Activated naive CD4-positive, alpha-beta T cell treated with anti-CD3 and anti-CD28 coated beads for 36 hours (primary cell): ENCODE measurements around the gene UGT1A6. TPM values are rescaled to one million over a fixed set of nuclear protein-coding genes. Genes with fewer than 3 reads are reported as not detected.
"Not testable (repeated sequence)": the region's sequence is repeated elsewhere in the genome, so short reads cannot be mapped to it uniquely, and the experiment has no call there.

ENCODE experiments used
- CTCF ChIA-PET: fragments of 350-600 bp; sonication (Branson Sonifier 250); formaldehyde crosslinking; loops from one replicate; lab custom pipeline; 2021; ENCODE audit warnings: antibody characterized with exemption; lab: Charles Lee
- DNase-seq: peaks from one replicate; pipeline ENCODE4 v3.0.0-alpha.2; 2020
- H3K27ac Mint-ChIP-seq: one replicate; pipeline ENCODE4 v1.8.0; 2021; ENCODE audit warnings: mild to moderate bottlenecking, mixed read lengths
- H3K27me3 Mint-ChIP-seq: one replicate; pipeline ENCODE4 v1.8.0; 2021; ENCODE audit warnings: low read depth, mixed read lengths
- H3K36me3 Mint-ChIP-seq: one replicate; pipeline ENCODE4 v1.8.0; 2021; ENCODE audit warnings: low read depth, mixed read lengths
- H3K4me1 Mint-ChIP-seq: one replicate; pipeline ENCODE4 v1.8.0; 2021; ENCODE audit warnings: low read depth, mixed read lengths
- H3K4me3 Mint-ChIP-seq: one replicate; pipeline ENCODE4 v1.8.0; 2021; ENCODE audit warnings: mild to moderate bottlenecking, moderate library complexity, mixed read lengths
- H3K9me3 Mint-ChIP-seq: one replicate; pipeline ENCODE4 v1.8.0; 2021; ENCODE audit warnings: mixed read lengths
- intact Hi-C: fragments of 100-400 bp; cut with micrococcal nuclease; formaldehyde crosslinking; loops from one replicate; pipeline ENCODE4 v1.15.1; 2023
- total RNA-seq, 2 experiments: library from RNA; stranded (reverse); gene quantifications; one replicate each; pipeline ENCODE4 v1.2.3, GENCODE V29; 2021

UGT1A6 gene
- total RNA-seq, 2 experiments from 2014 or later, result not detected

DNA sequence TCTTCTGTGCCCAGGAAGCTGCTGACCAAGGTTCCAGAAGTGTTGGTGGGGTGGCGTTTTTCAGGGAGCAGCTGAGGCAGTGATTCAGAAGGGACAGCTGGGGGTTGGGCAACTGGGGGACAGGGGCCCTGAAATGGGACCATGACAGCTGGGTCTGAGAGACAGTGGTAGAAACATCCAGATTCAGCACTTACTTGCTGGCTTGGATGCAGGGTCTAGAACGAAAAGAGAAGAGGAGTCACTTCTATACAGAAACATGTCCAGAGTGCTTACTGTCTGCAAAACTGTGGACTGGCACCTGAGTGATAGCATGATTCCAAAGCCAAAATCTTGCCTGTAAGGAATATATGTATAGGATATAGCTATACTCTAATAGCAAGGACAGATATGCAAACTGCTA is 53.1 kb downstream of the UGT1A6 start:
- H3K36me3 Mint-ChIP-seq, CTCF ChIA-PET, H3K4me1 Mint-ChIP-seq, H3K27me3 Mint-ChIP-seq, H3K9me3 Mint-ChIP-seq, H3K27ac Mint-ChIP-seq, DNase-seq, H3K4me3 Mint-ChIP-seq, intact Hi-C loops: not testable (repeated sequence)

DNA sequence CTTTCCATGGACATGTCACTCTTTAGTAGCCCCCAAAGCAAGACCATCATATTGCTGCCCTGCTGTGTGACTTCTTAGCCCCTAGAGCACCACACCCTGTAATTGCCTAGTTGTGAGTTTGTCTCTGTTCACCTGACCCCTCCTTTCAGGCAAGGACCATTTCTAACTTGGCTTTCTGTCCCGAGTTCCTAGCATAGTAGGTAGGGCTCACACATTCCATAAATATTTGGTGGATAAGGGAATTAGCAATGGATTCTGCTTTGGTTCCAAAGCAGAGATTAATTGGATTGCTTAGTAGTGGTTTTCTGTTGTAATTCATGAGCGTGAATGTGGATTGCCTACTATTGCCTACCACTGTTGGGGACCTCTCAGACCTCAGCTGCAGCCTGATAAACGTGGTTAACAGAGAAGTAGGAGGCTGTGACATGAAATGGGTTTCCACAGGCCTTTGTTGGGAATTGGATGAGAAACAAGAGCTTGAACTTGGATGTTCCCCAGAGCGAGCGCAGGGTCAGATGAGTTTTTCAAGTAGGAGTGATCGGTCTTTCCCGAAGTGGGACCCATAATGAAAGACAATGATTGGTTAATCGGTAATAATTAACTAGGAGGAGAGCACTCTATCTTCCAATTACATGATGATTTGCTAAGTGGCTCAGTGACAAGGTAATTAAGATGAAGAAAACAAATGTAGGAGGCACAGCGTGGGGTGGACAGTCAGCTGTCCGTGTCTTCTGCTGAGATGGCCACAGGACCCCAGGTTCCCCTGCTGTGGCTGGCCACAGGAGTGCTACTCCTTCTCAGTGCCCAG is 54.0 kb downstream of the UGT1A6 start:
- H3K27me3 Mint-ChIP-seq, result peaks cover 5% of the 10 kb centered on the region
- no peak overlapping the region for H3K4me3 Mint-ChIP-seq
- no peak overlapping the region for H3K27ac Mint-ChIP-seq
- CTCF ChIA-PET, result no interaction called here
- intact Hi-C loops, result no loop called here
- no peaks in the 10 kb centered on the region for H3K36me3 Mint-ChIP-seq
- DNase-seq, result no peak
- H3K9me3 Mint-ChIP-seq, result peaks cover 4% of the 10 kb centered on the region
- no peaks in the 10 kb centered on the region for H3K4me1 Mint-ChIP-seq

DNA sequence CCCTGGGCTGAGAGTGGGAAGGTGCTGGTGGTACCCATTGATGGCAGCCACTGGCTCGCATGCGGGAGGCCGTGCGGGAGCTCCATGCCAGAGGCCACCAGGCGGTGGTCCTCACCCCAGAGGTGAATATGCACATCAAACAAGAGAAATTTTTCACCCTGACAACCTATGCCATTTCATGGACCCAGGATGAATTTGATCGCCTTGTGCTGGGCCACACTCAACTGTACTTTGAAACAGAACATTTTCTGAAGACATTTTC is 54.5 kb downstream of the UGT1A6 start:
- Mint-ChIP-seq H3K36me3 (no peaks in the 10 kb centered on the region), H3K9me3 (peaks cover 4% of the 10 kb centered on the region), H3K27me3 (peaks cover 5% of the 10 kb centered on the region), H3K4me3 (no peak overlapping the region), H3K4me1 (no peaks in the 10 kb centered on the region), H3K27ac (no peak overlapping the region)
- CTCF ChIA-PET, result no interaction called here
- DNase-seq, result no peak
- intact Hi-C loops, result no loop called here

DNA sequence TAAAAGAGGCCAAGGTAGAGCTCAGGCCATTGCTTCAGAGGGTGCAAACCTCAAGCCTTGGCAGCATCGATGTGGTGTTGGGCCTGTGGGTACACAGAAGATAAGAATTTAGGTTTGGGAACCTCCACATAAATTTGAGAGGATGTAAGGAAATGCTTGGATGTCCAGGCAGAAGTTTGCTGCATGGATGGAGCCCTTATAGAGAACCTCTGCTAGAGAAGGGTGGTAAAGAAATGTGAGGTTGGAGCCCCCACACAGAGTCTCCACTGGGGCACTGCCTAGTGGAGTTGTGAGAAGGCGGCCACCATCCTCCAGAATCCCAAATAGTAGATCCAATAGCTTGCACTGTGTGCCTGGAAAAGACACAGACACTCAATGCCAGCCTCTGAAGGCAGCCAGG is 58.0 kb downstream of the UGT1A6 start:
- peaks cover 12% of the 10 kb centered on the region for H3K27me3 Mint-ChIP-seq
- intact Hi-C loops, H3K9me3 Mint-ChIP-seq, H3K4me1 Mint-ChIP-seq, H3K36me3 Mint-ChIP-seq, CTCF ChIA-PET, H3K4me3 Mint-ChIP-seq, H3K27ac Mint-ChIP-seq, DNase-seq: not testable (repeated sequence)

DNA sequence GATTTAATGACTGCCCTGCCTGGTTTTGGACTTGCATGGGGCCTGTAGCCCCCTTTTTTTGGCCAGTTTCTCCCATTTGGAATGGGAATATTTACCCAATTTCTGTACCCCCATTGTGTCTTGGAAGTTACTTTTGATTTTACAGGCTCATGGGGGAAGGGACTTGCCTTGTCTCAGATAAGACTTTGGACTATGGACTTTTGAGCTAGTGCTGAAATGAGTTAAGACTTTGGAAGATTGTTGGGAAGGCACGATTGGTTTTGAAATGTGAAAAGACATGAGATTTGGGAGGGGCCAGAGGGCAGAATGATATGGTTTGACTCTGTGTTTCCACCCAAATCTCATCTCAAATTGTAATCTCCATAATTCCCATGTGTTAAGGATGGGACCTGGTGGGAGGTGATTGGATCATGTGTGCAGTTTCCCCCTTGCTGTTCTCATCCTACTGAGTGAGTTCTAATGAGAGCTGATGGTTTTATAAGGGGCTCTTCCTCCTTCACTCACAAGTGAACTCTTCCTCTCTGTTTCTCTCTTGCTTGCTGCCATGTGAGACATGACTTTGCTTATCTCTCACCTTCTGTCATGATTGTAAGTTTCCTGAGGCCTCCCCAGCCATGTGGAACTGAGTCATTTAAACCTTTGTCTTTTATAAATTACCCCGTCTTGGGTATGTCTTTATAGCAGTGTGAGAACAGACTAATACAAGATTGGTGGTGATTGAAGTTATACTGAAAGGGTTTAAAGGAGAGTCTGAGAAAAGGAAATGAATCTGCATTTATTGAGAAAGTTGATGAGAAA is 58.7 kb downstream of the UGT1A6 start:
- H3K27me3 Mint-ChIP-seq, result peaks cover 12% of the 10 kb centered on the region
- H3K27ac Mint-ChIP-seq, H3K4me3 Mint-ChIP-seq, CTCF ChIA-PET, H3K4me1 Mint-ChIP-seq, H3K9me3 Mint-ChIP-seq, H3K36me3 Mint-ChIP-seq, intact Hi-C loops, DNase-seq: not testable (repeated sequence)

DNA sequence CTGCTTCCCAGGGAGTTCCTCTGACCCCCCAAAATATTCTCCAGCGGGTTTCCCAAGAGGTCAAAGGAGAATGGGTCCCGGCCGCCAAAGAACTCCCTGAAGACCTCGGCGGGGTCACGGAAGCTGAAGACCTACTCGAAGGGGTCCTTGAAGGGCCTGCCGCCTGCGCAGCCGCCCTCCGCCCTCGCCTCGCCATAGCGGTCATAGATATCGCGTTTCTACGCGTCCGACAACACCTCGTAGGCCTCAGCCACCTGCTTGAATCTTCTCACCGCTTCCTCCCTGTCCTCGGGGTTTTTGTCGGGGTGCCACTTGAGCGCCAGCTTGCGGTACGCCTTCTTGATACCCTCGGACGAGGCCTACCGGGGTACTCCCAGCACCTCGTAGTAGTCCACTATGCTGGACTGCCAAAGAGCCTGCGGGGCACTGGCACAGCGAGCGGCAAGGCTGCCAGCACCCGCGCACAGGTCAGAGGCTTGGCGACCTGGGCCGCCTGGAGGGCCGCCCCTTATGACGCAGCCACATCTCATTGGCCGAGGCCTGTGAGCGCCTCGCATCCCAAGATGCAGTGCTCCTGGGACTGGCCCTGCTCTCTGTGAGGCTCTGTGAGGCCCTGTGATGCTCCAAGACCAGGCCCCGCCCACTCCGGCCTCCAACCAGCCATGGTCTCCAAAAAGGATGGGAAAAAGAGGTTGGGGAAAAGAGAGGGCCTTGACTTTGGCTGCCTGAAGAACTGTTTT is 62.4 kb downstream of the UGT1A6 start:
- Mint-ChIP-seq H3K27ac (no peak overlapping the region), H3K4me1 (no peaks in the 10 kb centered on the region), H3K27me3 (peaks cover 7% of the 10 kb centered on the region), H3K9me3 (peaks cover 4% of the 10 kb centered on the region), H3K36me3 (no peaks in the 10 kb centered on the region), H3K4me3 (no peak overlapping the region)
- CTCF ChIA-PET, result no interaction called here
- DNase-seq, result no peak
- intact Hi-C loops, result no loop called here

DNA sequence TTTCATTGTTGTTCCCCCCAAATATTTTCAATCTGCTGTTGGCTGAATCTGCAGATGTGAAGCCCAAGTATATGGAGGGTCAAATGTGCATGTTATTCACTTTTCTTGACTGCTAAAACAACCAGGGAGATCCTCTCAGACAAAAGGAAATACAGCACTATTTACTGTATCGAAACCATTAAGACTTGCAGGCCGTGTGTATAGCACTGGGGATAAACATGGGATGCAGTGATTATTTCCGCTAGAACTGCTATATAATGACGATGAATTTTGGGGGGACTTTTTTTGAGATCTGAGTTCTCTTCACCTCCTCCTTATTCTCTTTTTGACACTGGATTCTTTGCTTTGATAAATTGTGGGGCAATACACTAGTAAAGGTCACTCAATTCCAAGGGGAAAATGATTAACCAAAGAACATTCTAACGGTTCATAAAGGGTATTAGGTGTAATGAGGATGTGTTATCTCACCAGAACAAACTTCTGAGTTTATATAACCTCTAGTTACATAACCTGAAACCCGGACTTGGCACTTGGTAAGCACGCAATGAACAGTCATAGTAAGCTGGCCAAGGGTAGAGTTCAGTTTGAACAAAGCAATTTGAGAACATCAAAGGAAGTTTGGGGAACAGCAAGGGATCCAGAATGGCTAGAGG is 63.9 kb downstream of the UGT1A6 start:
- H3K4me3 Mint-ChIP-seq, result no peak overlapping the region
- H3K4me1 Mint-ChIP-seq, result no peaks in the 10 kb centered on the region
- peaks cover 1% of the 10 kb centered on the region for H3K9me3 Mint-ChIP-seq
- H3K27me3 Mint-ChIP-seq, result peaks cover 7% of the 10 kb centered on the region
- DNase-seq, result no peak
- CTCF ChIA-PET, result no interaction called here
- no peak overlapping the region for H3K27ac Mint-ChIP-seq
- H3K36me3 Mint-ChIP-seq, result no peaks in the 10 kb centered on the region
- intact Hi-C loops, result no loop called here

DNA sequence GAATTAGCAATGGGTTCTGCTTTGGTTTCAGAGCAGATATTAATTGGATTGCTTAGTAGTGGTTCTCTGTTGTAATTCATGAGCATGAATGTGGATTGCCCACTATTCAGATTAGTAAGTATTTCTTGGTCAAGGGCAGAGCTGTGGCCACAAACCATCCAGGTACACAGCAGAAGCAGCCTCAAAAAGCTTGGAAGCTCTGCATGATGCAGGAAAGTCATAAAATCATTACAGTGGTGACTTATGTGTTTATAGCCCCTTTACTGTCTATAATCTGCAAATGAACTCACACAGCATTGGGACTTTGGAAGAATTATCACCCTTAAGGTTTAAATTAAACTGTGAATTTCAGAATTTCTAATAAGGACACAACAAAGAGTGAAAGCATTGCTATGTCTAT is 65.5 kb downstream of the UGT1A6 start:
- Mint-ChIP-seq H3K4me3 (no peak overlapping the region), H3K27me3 (peaks cover 5% of the 10 kb centered on the region), H3K9me3 (no peaks in the 10 kb centered on the region), H3K27ac (no peak overlapping the region), H3K4me1 (no peaks in the 10 kb centered on the region), H3K36me3 (no peaks in the 10 kb centered on the region)
- CTCF ChIA-PET, result no interaction called here
- intact Hi-C loops, result no loop called here
- DNase-seq, result no peak

DNA sequence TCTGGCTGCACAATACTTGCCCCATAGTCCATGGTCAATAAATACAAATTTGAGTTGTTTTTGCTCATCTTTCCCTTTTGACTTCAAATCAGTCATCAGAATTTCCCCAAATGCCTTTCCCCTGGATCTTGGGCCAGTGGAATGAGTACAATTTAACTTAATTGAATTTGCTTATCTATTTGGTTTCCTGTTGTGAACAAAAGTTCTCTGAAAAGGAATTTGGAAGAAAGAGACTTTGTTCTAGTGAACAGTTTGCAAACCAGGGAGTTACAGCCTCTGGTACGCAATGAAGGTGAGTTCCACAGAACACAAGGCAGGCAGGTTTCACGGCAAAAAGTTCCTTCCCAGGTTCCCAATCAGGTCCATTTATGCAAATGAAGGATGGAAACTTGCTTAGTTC is 66.2 kb downstream of the UGT1A6 start:
- Mint-ChIP-seq H3K27me3 (peaks cover 3% of the 10 kb centered on the region), H3K36me3 (no peaks in the 10 kb centered on the region), H3K27ac (no peak overlapping the region), H3K9me3 (no peaks in the 10 kb centered on the region), H3K4me1 (no peaks in the 10 kb centered on the region), H3K4me3 (no peak overlapping the region)
- no peak for DNase-seq
- CTCF ChIA-PET, result no interaction called here
- intact Hi-C loops, result no loop called here

DNA sequence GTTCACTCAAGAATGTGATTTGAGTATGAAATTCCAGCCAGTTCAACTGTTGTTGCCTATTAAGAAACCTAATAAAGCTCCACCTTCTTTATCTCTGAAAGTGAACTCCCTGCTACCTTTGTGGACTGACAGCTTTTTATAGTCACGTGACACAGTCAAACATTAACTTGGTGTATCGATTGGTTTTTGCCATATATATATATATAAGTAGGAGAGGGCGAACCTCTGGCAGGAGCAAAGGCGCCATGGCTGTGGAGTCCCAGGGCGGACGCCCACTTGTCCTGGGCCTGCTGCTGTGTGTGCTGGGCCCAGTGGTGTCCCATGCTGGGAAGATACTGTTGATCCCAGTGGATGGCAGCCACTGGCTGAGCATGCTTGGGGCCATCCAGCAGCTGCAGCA is 67.4 kb downstream of the UGT1A6 start, which contains the start of gene UGT1A1:
Gene UGT1A1 (plus strand): TSS at position 228 of the 400 bp plus-strand sequence. CDS start 18 bp downstream, at position 246.
- Mint-ChIP-seq H3K4me3 (no peak within 1 kb of the TSS), H3K27ac (no peak within 1 kb of the TSS), H3K9me3 (no peaks in the 10 kb centered on the region), H3K36me3 (no peaks in the 10 kb centered on the region), H3K27me3 (peaks cover 4% of the 10 kb centered on the region), H3K4me1 (no peaks in the 10 kb centered on the region)
- DNase-seq, result no peak
- CTCF ChIA-PET, result no interaction called here
- intact Hi-C loops, result no loop called here

DNA sequence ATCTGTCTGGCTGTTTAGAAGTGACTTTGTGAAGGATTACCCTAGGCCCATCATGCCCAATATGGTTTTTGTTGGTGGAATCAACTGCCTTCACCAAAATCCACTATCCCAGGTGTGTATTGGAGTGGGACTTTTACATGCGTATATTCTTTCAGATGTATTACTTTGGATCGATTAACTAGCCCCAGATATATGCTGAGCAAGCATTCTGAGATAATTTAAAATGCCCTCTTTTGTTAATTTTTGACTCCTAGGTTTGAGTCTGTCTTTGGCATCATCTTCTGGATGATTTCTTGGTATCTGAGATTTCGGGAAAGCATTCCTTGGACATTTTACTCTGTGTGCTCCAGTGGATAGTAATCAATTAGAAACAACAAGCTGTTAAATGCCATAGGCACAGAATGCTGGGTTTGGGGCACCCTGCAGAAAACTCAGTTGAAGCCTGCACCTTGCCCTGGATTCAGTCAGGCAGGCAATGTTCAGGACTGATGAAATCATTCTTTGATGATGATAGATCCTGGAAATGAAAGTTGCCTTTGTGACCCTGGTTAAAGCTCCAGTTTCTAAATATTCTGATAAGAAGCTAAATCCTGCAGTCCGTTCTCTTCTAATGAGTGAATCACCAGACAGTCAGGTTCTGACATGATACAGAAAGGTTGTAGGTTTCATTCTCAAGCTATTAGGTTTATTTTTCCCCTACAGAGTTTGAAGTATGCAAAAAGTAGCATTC is 68.5 kb downstream of the UGT1A6 start:
- intact Hi-C loops, result no loop called here
- DNase-seq, result no peak
- H3K27ac Mint-ChIP-seq, result no peak overlapping the region
- H3K9me3 Mint-ChIP-seq, result no peaks in the 10 kb centered on the region
- H3K4me1 Mint-ChIP-seq, result no peaks in the 10 kb centered on the region
- CTCF ChIA-PET, result no interaction called here
- no peaks in the 10 kb centered on the region for H3K36me3 Mint-ChIP-seq
- H3K4me3 Mint-ChIP-seq, result no peak overlapping the region
- peaks cover 4% of the 10 kb centered on the region for H3K27me3 Mint-ChIP-seq

DNA sequence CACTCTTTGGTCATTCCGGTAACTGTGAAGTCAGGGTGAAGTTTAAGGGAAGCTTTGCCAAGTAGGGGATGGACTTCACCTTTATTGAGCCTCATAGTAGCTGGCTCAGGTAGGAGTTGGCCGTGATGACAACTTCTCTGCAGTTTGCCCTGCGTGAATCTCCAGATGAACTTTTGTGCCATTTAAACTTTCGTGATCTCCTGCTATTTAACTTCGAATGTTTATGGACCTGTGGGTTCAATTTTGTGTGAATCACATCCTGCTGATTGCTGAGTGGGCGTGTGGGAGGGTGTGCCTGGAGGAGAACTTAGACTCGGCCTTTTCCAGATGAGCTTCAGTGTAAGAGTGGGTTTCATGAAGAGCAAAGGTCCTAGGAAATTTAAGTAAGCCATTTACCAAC is 71.6 kb downstream of the UGT1A6 start:
- Mint-ChIP-seq H3K27ac (no peak overlapping the region), H3K27me3 (peaks cover 10% of the 10 kb centered on the region), H3K4me1 (no peaks in the 10 kb centered on the region), H3K9me3 (no peaks in the 10 kb centered on the region), H3K36me3 (no peaks in the 10 kb centered on the region), H3K4me3 (no peak overlapping the region)
- CTCF ChIA-PET, result no interaction called here
- intact Hi-C loops, result no loop called here
- no peak for DNase-seq
